Measurements from ENCODE around the gene ALK.

- TF ChIP-seq CTCF (IDR thresholded peaks at IDR 0.05; ENCODE audit: borderline replicate concordance, extremely low read depth, low read length, poor library complexity, severe bottlenecking) = no peak
- no peak for TF ChIP-seq EZH2 (IDR thresholded peaks at IDR 0.05; ENCODE audit: borderline replicate concordance, low read depth, low read length, severe bottlenecking)
These were observed 388.9 kb downstream of the ALK start for GRCh38 chr2:29532436-29532835.

All from DND-41 (cell line).